SK-N-SH (cell line): ENCODE results near the gene GAB2. TPM values are rescaled to one million over a fixed set of nuclear protein-coding genes. Genes with fewer than 3 reads are reported as not detected.

Experiments used
- CTCF ChIA-PET: fragments of 300-600, 350-600 bp; formaldehyde crosslinking; extraction: SDS; loops from one replicate; lab custom pipeline; 2021; lab: Yijun Ruan, JAX
- POLR2A ChIA-PET: fragments of 350-600 bp; sonication (Branson Sonifier 250); formaldehyde crosslinking; extraction: SDS; loops from one replicate; lab custom pipeline; 2020; ENCODE audit warnings: antibody characterized with exemption, inconsistent platforms; lab: Yijun Ruan, JAX
- DNase-seq: peaks from one replicate; pipeline ENCODE4 v3.0.0; 2012
- H2AFZ ChIP-seq: fragments of 200-600 bp; sonication (generic); 2 replicates; pipeline ENCODE4 v1.8.1; 2016; ENCODE audit warnings: antibody characterized with exemption, mild to moderate bottlenecking, low read depth
- H3F3A ChIP-seq: fragments of 200-600 bp; sonication (generic); replicated peaks from 2 replicates; pipeline ENCODE3; 2016; ENCODE audit warnings: antibody characterized with exemption, mild to moderate bottlenecking; ENCODE audit not compliant: insufficient read depth
- H3K27ac ChIP-seq, 2 experiments: fragments of 200-500 bp in 1 of 2; fragments of 200-600 bp in 1 of 2; sonication (Bioruptor generic) in 1 of 2; sonication (generic), shearing (Covaris generic) in 1 of 2; 2 replicates each; pipeline versions ENCODE4 v1.5.1 to v1.6.1; 2014 to 2016; ENCODE audit warnings: low read depth in 2 of 2, inconsistent platforms in 1 of 2, low read length in 1 of 2, mild to moderate bottlenecking in 1 of 2, mixed read lengths in 1 of 2
- H3K27me3 ChIP-seq: fragments of 200-600 bp; sonication (generic), shearing (Covaris generic); 2 replicates; pipeline ENCODE4 v1.6.1; 2016; ENCODE audit warnings: mixed run types; ENCODE audit not compliant: insufficient read depth
- H3K36me3 ChIP-seq, 2 experiments: fragments of 200-500 bp in 1 of 2; fragments of 200-600 bp in 1 of 2; sonication (Bioruptor generic) in 1 of 2; sonication (generic) in 1 of 2; replicated peaks in 1 of 2; 2 replicates each; pipeline versions ENCODE3 to v1.5.1; 2014 to 2016; ENCODE audit warnings: low read length in 1 of 2, mild to moderate bottlenecking in 1 of 2; ENCODE audit not compliant: insufficient read depth in 2 of 2, control insufficient read depth in 1 of 2
- H3K4me1 ChIP-seq, 2 experiments: fragments of 200-500 bp in 1 of 2; fragments of 200-600 bp in 1 of 2; sonication (Bioruptor generic) in 1 of 2; sonication (generic), shearing (Covaris generic) in 1 of 2; 2 replicates each; pipeline versions ENCODE4 v1.5.1 to v1.6.1; 2014 to 2016; ENCODE audit warnings: low read depth in 1 of 2, low read length in 1 of 2, mixed run types in 1 of 2; ENCODE audit not compliant: insufficient read depth in 2 of 2, control insufficient read depth in 1 of 2
- H3K4me2 ChIP-seq: fragments of 200-600 bp; sonication (generic), shearing (Covaris generic); 2 replicates; pipeline ENCODE4 v1.6.1; 2017; ENCODE audit warnings: mixed run types
- H3K4me3 ChIP-seq, 2 experiments: fragments of 200-500 bp in 1 of 2; fragments of 200-600 bp in 1 of 2; sonication (Bioruptor generic) in 1 of 2; sonication (generic), shearing (Covaris generic) in 1 of 2; 2 replicates each; pipeline versions ENCODE4 v1.5.1 to v1.8.1; 2014 to 2016; ENCODE audit warnings: low read depth in 2 of 2, inconsistent platforms in 1 of 2, low read length in 1 of 2, mild to moderate bottlenecking in 1 of 2, mixed read lengths in 1 of 2, moderate library complexity in 1 of 2
- H3K79me2 ChIP-seq: fragments of 200-600 bp; sonication (generic); 2 replicates; pipeline ENCODE4 v1.8.1; 2017; ENCODE audit warnings: mild to moderate bottlenecking; ENCODE audit not compliant: insufficient read depth
- H3K9ac ChIP-seq: fragments of 200-600 bp; sonication (generic); 2 replicates; pipeline ENCODE4 v1.6.1; 2017; ENCODE audit warnings: mixed run types
- H3K9me2 ChIP-seq: fragments of 200-600 bp; sonication (generic); 2 replicates; pipeline ENCODE4 v1.6.1; 2017; ENCODE audit warnings: mixed run types
- H3K9me3 ChIP-seq: fragments of 200-600 bp; sonication (generic); 2 replicates; pipeline ENCODE4 v1.6.1; 2017; ENCODE audit warnings: mixed run types, mild to moderate bottlenecking, moderate library complexity
- H4K20me1 ChIP-seq: fragments of 200-600 bp; sonication (generic); 2 replicates; pipeline ENCODE4 v1.6.1; 2017; ENCODE audit warnings: mild to moderate bottlenecking, mixed run types; ENCODE audit not compliant: insufficient read depth
- CHD2 ChIP-seq: fragments of 150-350 bp; IDR thresholded peaks from 2 replicates; pipeline ENCODE4 v1.6.1; 2018; ENCODE audit warnings: low read length; ENCODE audit not compliant: partially characterized antibody
- ELF1 ChIP-seq: IDR thresholded peaks from 2 replicates; pipeline ENCODE4 v1.4.0; 2012
- EP300 ChIP-seq, 2 experiments: IDR thresholded peaks; 2 replicates each; pipeline versions ENCODE4 v1.4.0 to v1.6.1; 2012; ENCODE audit warnings: borderline replicate concordance in 1 of 2, low read depth in 1 of 2, low read length in 1 of 2
- FOXJ3 ChIP-seq: sonication (generic); formaldehyde crosslinking; IDR thresholded peaks from 2 replicates; pipeline ENCODE4 v1.5.1; 2020; ENCODE audit warnings: mild to moderate bottlenecking, missing genetic modification reagents
- GATA2 ChIP-seq: sonication (generic); formaldehyde crosslinking; IDR thresholded peaks from 2 replicates; pipeline ENCODE4 v1.5.0; 2020; ENCODE audit warnings: mild to moderate bottlenecking, missing genetic modification reagents
- JUND ChIP-seq: IDR thresholded peaks from 2 replicates; pipeline ENCODE4 v1.4.0; 2012
- MAX ChIP-seq: IDR thresholded peaks from 2 replicates; pipeline ENCODE4 v1.4.0; 2012; ENCODE audit warnings: low read depth
- MEF2A ChIP-seq: IDR thresholded peaks from 2 replicates; pipeline ENCODE4 v1.4.0; 2012; ENCODE audit warnings: low read depth, borderline replicate concordance
- MXI1 ChIP-seq: IDR thresholded peaks from 2 replicates; pipeline ENCODE4 v1.6.1; 2012; ENCODE audit warnings: mild to moderate bottlenecking, low read depth, low read length, improper control_type of control experiment
- NFIC ChIP-seq: IDR thresholded peaks from 2 replicates; pipeline ENCODE4 v1.4.0; 2012; ENCODE audit warnings: borderline replicate concordance
- PBX3 ChIP-seq: IDR thresholded peaks from 2 replicates; pipeline ENCODE4; 2012
- POLR2AphosphoS5 ChIP-seq: IDR thresholded peaks from 2 replicates; pipeline ENCODE4 v1.6.1; 2012; ENCODE audit warnings: low read depth, low read length
- RCOR1 ChIP-seq: fragments of 150-350 bp; IDR thresholded peaks from 2 replicates; pipeline ENCODE4 v1.6.1; 2017; ENCODE audit warnings: antibody characterized with exemption, low read length
- RXRA ChIP-seq: IDR thresholded peaks from 2 replicates; pipeline ENCODE4 v1.4.0; 2012; ENCODE audit warnings: low read depth, mild to moderate bottlenecking, borderline replicate concordance
- SIN3A ChIP-seq: IDR thresholded peaks from 2 replicates; pipeline ENCODE4 v1.6.1; 2012; ENCODE audit warnings: low read depth, mild to moderate bottlenecking, low read length, moderate library complexity, borderline replicate concordance
- TAF1 ChIP-seq: IDR thresholded peaks from 2 replicates; pipeline ENCODE4 v1.6.1; 2012; ENCODE audit warnings: low read depth, mild to moderate bottlenecking, low read length, moderate library complexity, borderline replicate concordance
- TEAD4 ChIP-seq: IDR thresholded peaks from 2 replicates; pipeline ENCODE4 v1.4.0; 2012; ENCODE audit warnings: mild to moderate bottlenecking, borderline replicate concordance; ENCODE audit not compliant: insufficient read depth
- USF1 ChIP-seq: IDR thresholded peaks from 2 replicates; pipeline ENCODE4 v1.4.0; 2012; ENCODE audit warnings: low read depth, borderline replicate concordance
- USF2 ChIP-seq: fragments of 150-350 bp; IDR thresholded peaks from 2 replicates; pipeline ENCODE4 v1.6.1; 2017; ENCODE audit warnings: antibody characterized with exemption, low read length, low read depth, borderline replicate concordance
- WGBS: methylation state at CpG from one replicate; pipeline ENCODE4 v1.1.6; 2017; ENCODE audit warnings: low lambda C conversion rate; 5-methylcytosine and 5-hydroxymethylcytosine counted together
- polyA plus RNA-seq, 3 experiments: library from polyadenylated mRNA; depleted of rRNA; stranded (reverse); fragments of >200 nt; gene quantifications; 2 replicates each; pipeline ENCODE4 v1.2.3, GENCODE V29; 2012

GAB2 gene
- polyA plus RNA-seq, 1 of the 3 experiments (the other 2 are of a cell fraction): 5.6 TPM

GRCh38 chr11:78270971-78271370 lies 146.6 kb downstream of the GAB2 start:
- Histone ChIP-seq H3K9ac (no peak overlapping the region), H3K4me3 (no peak overlapping the region), H3K27ac (no peak overlapping the region; a peak in 1 of 4 replicates), H2AFZ (no peak overlapping the region), H3K4me1 (peaks cover 0 to 7% of the 10 kb centered on the region in 2 experiments; a peak in 1 of 4 replicates), H4K20me1 (no peaks in the 10 kb centered on the region), H3F3A (no peaks in the 10 kb centered on the region), H3K79me2 (0 out of 2 replicates have a peak, but pooled peaks cover 4% of the 10 kb centered on the region), H3K9me3 (no peaks in the 10 kb centered on the region), H3K36me3 (peaks cover 3 to 5% of the 10 kb centered on the region in 2 experiments), H3K4me2 (no peak overlapping the region), H3K27me3 (no peaks in the 10 kb centered on the region), H3K9me2 (no peaks in the 10 kb centered on the region)
- WGBS: 95% methylated on average over 2 of the region's 2 CpGs
- TF ChIP-seq GATA2 (CRISPR knock-in tag) (no peak), TAF1 (no peak), EP300 (IDR thresholded peaks at IDR 0.05; ENCODE audit: borderline replicate concordance in 1 of 2, low read depth in 1 of 2, low read length in 1 of 2) (no peak), RCOR1 (no peak), TEAD4 (no peak), USF1 (no peak), POLR2AphosphoS5 (no peak), ELF1 (no peak), MAX (no peak), JUND (no peak), MXI1 (no peak), PBX3 (no peak), FOXJ3 (CRISPR knock-in tag) (no peak), CHD2 (no peak), USF2 (no peak), MEF2A (no peak), RXRA (no peak)
- POLR2A ChIA-PET: no interaction called here
- CTCF ChIA-PET: interaction anchor here (1.1 to 1.9 kb wide), 2 partner anchors 145 to 294 kb away, joined by 3 to 4 read pairs; no protein-coding TSS in a partner anchor
- no peak for DNase-seq

GRCh38 chr11:78269806-78270205 lies 147.8 kb downstream of the GAB2 start:
- H3K27ac ChIP-seq: no peak overlapping the region
- H3K9me2 ChIP-seq: no peaks in the 10 kb centered on the region
- H3K4me2 ChIP-seq: no peak overlapping the region
- H3K9me3 ChIP-seq: no peaks in the 10 kb centered on the region
- no peaks in the 10 kb centered on the region for H3K27me3 ChIP-seq
- TF ChIP-seq TEAD4 (no peak), EP300 (IDR thresholded peaks at IDR 0.05; ENCODE audit: borderline replicate concordance in 1 of 2, low read depth in 1 of 2, low read length in 1 of 2) (no peak), POLR2AphosphoS5 (no peak), TAF1 (no peak), USF1 (no peak), SIN3A (no peak), NFIC (no peak), RXRA (no peak), CHD2 (no peak)
- TF ChIP-seq, all 33 proteins: peak for 0
- Histone ChIP-seq H3K4me1 (peaks cover 0 to 7% of the 10 kb centered on the region in 2 experiments; a peak in 1 of 4 replicates), H3K4me3 (no peak overlapping the region), H3K36me3 (peaks cover 2 to 3% of the 10 kb centered on the region in 2 experiments), H2AFZ (no peak overlapping the region), H3F3A (no peaks in the 10 kb centered on the region), H3K9ac (no peak overlapping the region), H3K79me2 (0 out of 2 replicates have a peak, but pooled peaks cover 6% of the 10 kb centered on the region), H4K20me1 (no peaks in the 10 kb centered on the region)
- ChIA-PET CTCF (no interaction called here), POLR2A (no interaction called here)
- no peak for DNase-seq
- 86% methylated on average over 7 of the region's 7 CpGs for WGBS
